HG02798 (cell line): ENCODE measurements around the gene NKX6-1.

ENCODE experiments used
- ATAC-seq: cut with Tn5 transposase; IDR thresholded peaks from one replicate; pipeline ENCODE4 v1.9.1; 2021; ENCODE audit warnings: mild to moderate bottlenecking; ENCODE audit not compliant: unreplicated experiment, poor library complexity

Gene NKX6-1

DNA sequence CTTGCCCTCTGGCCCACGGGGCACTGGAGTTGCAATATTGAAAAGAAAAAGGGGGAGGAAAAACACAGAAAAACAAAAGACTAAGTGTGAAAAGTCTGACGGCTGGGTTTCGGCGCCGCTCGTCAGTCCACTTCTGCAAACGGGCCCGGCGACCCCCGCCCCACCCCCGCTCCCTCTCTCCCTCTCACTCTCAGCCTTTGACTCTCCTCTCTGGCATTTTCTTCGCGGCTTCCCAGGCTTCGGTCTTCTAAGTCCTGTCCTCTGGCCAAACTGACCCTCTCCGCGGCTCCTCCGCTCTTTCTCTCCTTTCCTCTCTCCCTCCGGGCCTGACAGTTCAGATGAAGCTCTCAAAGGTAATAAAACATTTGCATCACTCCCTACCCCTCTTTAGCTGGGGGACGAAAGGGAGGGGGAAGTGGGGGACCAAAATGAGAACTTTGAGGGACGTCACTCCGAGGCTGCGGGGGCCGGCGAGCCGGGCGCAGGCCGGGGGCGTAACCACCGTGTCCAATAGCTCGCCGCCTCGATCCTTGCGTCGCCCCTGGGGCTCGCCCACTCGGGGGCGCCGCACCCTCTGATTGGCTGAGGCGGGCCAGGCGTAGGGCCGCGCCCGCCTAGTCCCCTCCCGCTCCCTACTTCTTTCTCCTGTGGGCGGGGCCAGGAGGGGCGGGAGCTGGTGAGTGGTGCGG lies at the start of gene NKX6-1:
TSS of gene NKX6-1 (minus strand) at position 358 of the 689 bp plus-strand sequence. CDS start 1,064 bp downstream, outside the sequence.
- no peak for ATAC-seq

GRCh38 chr4:84547211-84547610 lies 48.1 kb upstream of the NKX6-1 start:
- ATAC-seq: no peak

- ATAC-seq: no peak
These were observed 46.0 kb upstream of the NKX6-1 start for GRCh38 chr4:84545093-84545492.

DNA sequence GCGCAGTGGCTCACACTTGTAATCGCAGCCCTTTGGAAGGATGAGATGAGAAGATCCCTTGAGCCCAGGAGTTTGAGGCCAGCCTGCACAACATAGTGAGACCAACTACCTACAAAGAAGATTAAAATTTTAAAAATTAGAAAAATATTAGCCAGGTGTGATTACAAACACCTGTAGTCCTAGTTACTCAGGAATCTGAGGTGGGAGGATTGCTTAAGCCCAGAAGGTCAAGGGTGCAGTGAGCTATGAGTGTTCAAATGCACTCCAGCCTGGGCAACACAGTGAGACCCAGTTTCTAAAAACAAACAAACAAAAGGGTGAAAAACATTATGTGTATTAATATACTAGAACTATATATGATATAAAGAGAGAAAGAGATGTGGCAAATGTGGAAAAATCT lies 36.8 kb upstream of the NKX6-1 start:
- no peak for ATAC-seq

DNA sequence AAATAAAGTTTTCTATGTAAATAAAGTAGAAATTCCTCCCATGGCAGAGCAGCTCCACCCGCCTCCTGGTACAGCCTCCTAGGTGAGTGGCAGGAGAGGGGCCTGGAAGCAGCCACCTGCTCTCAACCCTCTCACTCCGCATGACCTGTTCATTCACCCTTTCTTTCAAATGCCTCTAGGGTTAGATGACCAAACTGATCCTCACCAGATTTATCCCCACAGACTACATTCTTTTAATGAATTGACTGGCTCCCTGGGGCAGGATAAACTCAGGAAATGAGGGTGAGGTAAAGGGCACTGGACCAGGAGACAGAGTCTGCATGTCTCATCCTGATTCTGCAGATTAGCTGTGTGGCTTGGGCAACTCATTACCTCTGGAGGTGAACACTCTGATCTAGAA lies 32.6 kb upstream of the NKX6-1 start:
- no peak for ATAC-seq

DNA sequence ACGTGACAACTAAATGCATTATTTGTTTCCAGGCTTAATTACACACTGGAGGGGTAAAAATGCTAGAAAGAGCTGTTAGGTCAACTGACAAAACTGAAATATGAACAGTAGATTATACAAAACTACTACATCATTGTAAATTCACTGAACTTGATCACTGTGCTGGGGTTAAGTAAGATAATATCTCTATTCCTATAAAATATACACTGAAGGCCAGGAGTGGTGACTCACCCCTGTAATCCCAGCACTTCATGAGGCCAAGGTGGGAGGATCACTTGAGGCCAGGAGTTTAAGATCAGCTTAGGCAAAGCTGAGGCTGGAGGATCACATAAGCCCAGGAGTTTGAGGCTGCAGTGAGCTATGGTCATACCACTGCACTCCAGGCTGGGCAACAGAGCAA lies 31.8 kb upstream of the NKX6-1 start:
- no peak for ATAC-seq

DNA sequence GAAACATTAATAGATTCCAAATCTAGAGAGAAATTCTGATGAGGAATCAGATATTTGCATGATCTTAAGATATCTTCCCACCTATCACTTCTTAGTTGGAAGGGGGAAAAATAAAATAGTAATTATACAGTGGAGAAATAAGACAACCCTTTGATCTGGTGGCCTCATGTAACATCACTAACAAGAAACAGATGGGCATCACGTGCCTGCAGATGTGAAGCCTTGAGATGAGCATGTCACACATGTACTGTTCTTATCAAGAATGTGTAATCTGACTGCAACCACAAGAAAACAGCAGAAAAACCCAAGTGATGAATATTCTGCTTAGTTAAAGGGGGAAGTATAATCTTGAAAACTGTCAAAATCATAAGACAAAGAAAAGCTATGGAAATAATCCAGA lies 31.4 kb upstream of the NKX6-1 start:
- ATAC-seq: no peak

- ATAC-seq: peak; percentile 57
These were observed 30.2 kb upstream of the NKX6-1 start for GRCh38 chr4:84529169-84529751.

DNA sequence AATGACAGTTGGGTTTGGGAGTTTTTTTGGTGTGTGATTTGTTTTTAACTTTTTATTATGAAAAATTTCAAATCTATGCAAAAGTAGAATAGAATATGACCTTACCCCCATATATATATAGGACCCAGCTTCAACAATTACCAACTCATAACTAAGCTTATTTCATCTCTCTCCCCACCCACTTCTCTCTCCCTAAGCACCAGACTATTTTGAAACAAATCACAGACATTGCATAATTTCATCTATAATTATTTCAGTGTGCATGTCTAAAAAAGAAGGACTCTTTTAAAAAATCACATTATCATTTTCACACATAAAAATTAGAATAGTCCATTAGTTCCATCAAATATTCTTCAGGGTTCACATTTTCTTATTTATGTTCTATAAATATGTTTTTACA lies 28.3 kb upstream of the NKX6-1 start:
- no peak for ATAC-seq

DNA sequence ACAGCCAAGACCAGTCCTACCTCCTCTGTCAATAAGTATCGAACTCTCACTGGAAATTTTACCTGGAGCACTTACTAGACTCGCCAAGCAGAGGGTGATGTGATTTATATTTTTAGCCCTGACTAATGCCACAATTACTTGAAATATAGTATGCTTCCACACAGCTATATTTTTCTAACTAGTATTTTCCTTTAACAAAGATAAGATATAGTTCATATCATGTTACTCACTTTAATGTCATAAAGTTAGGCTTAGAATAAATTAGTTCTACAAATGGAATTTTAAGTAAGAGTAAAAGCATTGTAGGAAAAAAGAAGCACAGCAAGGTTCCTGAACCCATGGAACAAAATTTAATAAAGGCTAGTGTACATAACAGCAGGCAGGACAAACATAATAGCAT lies 16.0 kb upstream of the NKX6-1 start:
- ATAC-seq: no peak

- ATAC-seq: no peak
These were observed 13.2 kb upstream of the NKX6-1 start for GRCh38 chr4:84512277-84512676.

DNA sequence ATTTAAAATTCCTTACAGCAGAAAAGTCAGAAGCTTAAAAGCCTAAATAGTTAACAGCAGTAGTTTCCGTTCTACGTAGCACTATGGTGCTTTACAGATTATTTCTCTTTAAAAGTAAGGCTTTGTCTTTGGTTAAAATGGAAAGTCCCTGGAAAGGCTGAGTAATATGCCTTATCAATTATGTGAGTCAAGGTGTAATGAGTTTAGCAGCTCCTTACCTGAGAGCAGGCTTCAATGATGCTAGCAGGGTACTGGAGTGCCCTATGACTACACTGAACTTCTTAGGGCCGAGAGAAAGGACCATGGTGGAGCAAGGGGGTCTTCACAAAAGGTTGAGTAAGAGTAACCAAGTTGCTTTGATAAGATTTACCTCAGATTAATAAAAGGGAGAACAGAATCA lies 12.6 kb upstream of the NKX6-1 start:
- no peak for ATAC-seq

GRCh38 chr4:84507941-84508340 lies 8.8 kb upstream of the NKX6-1 start:
- no peak for ATAC-seq

- no peak for ATAC-seq
These were observed 5.7 kb upstream of the NKX6-1 start for GRCh38 chr4:84504821-84505220.

DNA sequence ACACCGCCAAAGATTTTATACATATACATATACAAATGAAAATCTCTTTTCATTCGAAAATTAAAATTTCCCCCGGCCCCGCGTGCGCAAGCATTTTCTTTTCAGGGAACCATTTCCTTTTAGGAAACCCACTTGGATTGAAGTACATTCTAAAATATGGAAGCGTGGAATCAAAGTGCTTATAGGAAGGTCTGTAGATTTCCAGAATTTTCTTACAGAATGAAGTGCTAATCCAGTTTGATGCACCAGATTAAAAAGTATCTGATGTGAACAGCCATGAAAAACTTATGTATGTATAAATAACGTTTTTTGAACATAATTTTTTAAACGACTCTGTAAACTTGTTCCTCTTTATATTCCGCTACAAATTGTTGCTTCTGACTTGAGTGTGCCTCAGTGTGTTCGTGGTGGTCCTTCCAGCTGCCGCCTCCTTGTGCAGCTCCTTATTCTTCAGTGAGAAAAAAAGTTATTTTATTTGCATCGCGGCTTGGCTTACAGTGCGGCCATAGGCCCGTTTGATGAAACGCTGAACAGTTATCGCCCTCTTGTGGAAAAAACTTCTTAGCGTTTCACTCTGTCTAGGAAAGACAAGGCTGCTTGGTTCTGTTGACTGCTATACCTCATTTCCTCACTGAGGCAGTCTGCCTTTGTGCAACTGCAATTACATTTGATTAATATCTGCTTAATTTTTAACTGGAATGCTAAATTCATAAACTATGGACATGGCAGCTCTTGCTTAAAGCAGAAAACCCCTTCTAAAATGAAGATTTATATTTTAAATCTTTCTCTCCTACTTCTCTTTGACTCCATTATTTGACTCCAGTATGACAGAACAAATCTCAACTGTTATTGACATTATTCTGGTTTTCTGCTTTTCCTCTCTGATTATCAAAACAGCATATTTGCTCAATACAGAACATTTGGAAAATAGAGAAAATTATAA lies 4.7 kb upstream of the NKX6-1 start:
- ATAC-seq: peak; percentile 93

DNA sequence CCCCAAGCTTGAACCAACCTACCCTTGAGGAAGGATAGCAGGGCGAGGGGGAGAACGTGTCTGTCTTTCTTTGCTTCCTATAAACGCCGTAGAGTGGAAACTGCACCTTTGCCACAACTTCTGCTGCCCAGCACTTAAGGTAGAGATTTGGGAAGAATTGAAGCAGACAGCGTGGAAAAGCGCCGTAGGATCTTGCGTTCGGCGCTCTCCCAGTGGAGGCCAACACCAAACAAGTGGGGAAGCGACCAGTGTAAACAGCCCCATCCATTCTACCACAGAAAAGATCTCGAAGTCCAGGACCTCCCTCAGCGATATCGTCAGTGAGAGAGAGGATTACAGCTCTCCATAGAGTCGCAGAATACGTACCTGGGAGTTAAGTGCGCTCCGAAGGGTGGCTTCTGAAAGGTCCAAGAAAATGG lies 3.9 kb upstream of the NKX6-1 start:
- ATAC-seq: no peak

DNA sequence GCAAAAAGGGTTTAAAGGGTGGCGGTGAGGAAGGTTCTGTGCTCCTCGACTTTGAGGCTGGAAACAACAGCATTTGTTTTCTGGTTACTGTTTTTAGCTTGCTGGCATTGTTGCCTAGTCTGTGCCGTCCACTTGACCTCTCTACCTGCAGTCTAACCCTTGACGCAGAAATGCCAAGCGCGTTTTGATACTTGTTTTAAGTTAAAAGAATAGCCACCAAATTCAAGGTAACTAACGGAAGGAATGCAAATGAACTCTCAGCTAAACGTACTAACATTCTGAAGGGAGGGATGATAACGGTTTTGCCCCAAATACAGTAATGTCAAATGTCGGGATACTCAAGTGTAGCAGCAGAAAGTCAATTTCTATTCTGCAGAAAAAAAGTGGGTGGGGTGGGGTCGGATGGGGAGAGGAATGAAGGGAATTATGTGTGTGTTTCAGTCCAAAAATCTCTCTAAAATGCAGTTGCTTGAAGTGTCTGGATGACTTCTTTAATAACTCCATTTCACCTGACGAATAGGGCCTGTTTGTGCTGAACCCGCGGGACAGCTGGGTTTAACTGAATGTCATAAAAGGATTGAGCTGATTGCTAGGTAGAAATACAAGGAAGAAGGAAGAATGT lies 3.4 kb upstream of the NKX6-1 start:
- ATAC-seq: no peak

- no peak for ATAC-seq
These were observed 2.7 kb upstream of the NKX6-1 start for GRCh38 chr4:84501721-84502267.

GRCh38 chr4:84501202-84501503 lies 2.1 kb upstream of the NKX6-1 start:
- ATAC-seq: no peak

DNA sequence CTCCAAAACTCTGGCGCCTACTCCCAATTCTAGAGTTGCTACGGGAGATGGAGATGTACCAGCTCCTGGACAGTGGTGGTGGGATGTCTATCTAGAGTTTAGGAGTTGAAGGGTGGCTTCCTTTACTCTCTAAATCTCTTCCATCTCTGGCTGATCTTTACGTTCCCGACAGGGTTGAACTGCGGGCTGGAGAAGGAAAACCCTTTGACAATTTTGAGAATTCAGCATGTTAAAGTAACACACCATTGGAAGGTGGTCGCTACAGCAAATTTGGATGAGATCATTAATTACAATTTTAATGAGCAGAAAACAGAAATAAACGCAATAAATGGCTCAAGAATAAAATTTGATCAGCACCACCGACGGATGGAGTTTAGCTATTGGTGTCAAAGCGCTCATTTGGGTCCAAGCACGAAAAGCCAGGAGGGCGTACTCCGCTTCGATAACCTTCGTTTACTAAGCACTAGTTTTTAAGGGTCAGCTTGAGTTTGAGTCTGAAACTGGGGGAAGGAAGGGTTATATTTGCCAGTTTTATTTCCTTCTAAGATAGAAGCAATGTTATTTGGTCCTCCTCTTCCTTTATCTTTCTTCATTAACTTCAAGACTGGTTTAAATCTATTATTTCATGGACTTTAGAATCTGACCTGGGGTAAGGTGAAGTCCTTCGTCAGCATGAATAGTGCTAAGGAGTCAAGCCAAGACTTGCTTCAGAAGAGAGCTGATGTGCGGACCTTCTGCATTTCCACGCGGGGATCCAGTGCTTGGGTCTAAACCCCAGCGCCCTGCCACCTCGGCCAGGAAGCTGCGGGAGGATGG lies 1.5 kb upstream of the NKX6-1 start:
- ATAC-seq: no peak
